K562 (cell line): ENCODE results near the gene MMUT. TPM values are rescaled to one million over a fixed set of nuclear protein-coding genes. Genes with fewer than 3 reads are reported as not detected.

ENCODE experiments used
- ATAC-seq: fragments of 200-7000 bp; cut with Tn5 transposase; 3 replicates; pipeline ENCODE4 v1.9.1; 2020; ENCODE audit warnings: moderate library complexity
- BruUV-seq: library from RNA; stranded (reverse); fragments of 400-500 nt; replicated peaks from 2 replicates; lab custom pipeline; 2021; lab: Mats Ljungman, UMichigan
- CTCF ChIA-PET: fragments of 300-600 bp; formaldehyde crosslinking; extraction: SDS; loops from one replicate; lab custom pipeline; 2021; ENCODE audit warnings: low intra/inter-chr PET ratio; lab: Yijun Ruan, JAX
- POLR2A ChIA-PET: fragments of 300-600, 350-650 bp; sonication (Branson Sonifier 250); formaldehyde crosslinking; extraction: SDS; loops from one replicate; lab custom pipeline; 2021; ENCODE audit warnings: antibody characterized with exemption, inconsistent platforms; lab: Yijun Ruan, JAX
- DNase-seq, 4 experiments: peaks; one replicate each; pipeline versions ENCODE4 v3.0.0 to v3.0.0-alpha.2; 2011 to 2018; ENCODE audit warnings: low spot score in 3 of 4, mixed read lengths in 3 of 4; ENCODE audit errors: extremely low read depth in 1 of 4
- FAIRE-seq: peaks from 2 replicates; lab custom pipeline; 2011; peaks lifted over from hg19 to GRCh38; lab: Jason Lieb, UNC
- H2AFZ ChIP-seq: 2 replicates; pipeline ENCODE4 v1.6.0; 2011; ENCODE audit warnings: low read depth, low read length, control low read depth, inconsistent platforms
- H3K27ac ChIP-seq: fragments of 200-600 bp; 3 replicates; pipeline ENCODE4 v1.8.0; 2011; ENCODE audit warnings: low read depth, mild to moderate bottlenecking, control low read depth, inconsistent platforms, low read length, moderate library complexity, mixed read lengths; ENCODE audit errors: extremely low read depth
- H3K27me3 ChIP-seq, 2 experiments: fragments of 300-600 bp in 1 of 2; 2 replicates in 1 of 2; 3 replicates in 1 of 2; pipeline versions ENCODE4 v1.6.0 to v1.8.0; 2011; ENCODE audit warnings: inconsistent platforms in 2 of 2, low read length in 2 of 2, mild to moderate bottlenecking in 1 of 2, mixed read lengths in 1 of 2, moderate library complexity in 1 of 2; ENCODE audit not compliant: control insufficient read depth in 2 of 2, insufficient read depth in 2 of 2
- H3K36me3 ChIP-seq: fragments of 300-600 bp; 3 replicates; pipeline ENCODE4 v1.8.0; 2011; ENCODE audit warnings: mild to moderate bottlenecking, low read length, inconsistent platforms; ENCODE audit not compliant: control insufficient read depth, insufficient read depth
- H3K4me1 ChIP-seq, 2 experiments: fragments of 200-600 bp in 1 of 2; replicated peaks in 1 of 2; 2 replicates in 1 of 2; 3 replicates in 1 of 2; pipeline versions ENCODE4 v1.5.1 to v1.8.0; 2011; ENCODE audit warnings: inconsistent platforms in 2 of 2, low read length in 2 of 2, mild to moderate bottlenecking in 1 of 2, mixed read lengths in 1 of 2, moderate library complexity in 1 of 2; ENCODE audit not compliant: control insufficient read depth in 2 of 2, insufficient read depth in 2 of 2
- H3K4me2 ChIP-seq: 2 replicates; pipeline ENCODE4 v1.6.1; 2011; ENCODE audit warnings: low read length, control low read depth, inconsistent platforms, mixed read lengths; ENCODE audit not compliant: insufficient read depth
- H3K4me3 ChIP-seq: fragments of 200-600 bp; sonication (generic), shearing (Covaris generic); 2 replicates; pipeline ENCODE4 v1.5.1; 2016; ENCODE audit warnings: control low read depth, inconsistent platforms
- H3K79me2 ChIP-seq: fragments of 200-600 bp; 3 replicates; pipeline ENCODE4 v1.8.0; 2011; ENCODE audit warnings: low read length, inconsistent platforms; ENCODE audit not compliant: control insufficient read depth, insufficient read depth
- H3K9ac ChIP-seq, 2 experiments: 2 replicates each; pipeline versions ENCODE4 v1.6.0 to v1.6.1; 2011; ENCODE audit warnings: low read depth in 2 of 2, low read length in 2 of 2, control low read depth in 1 of 2, inconsistent platforms in 1 of 2, mild to moderate bottlenecking in 1 of 2, mixed read lengths in 1 of 2; ENCODE audit not compliant: insufficient read depth in 1 of 2
- H3K9me1 ChIP-seq: one replicate; pipeline ENCODE4 v1.6.0; 2011; ENCODE audit warnings: inconsistent platforms, mild to moderate bottlenecking, low read length, moderate library complexity; ENCODE audit not compliant: control insufficient read depth, insufficient read depth
- H3K9me3 ChIP-seq: replicated peaks from 2 replicates; pipeline ENCODE4 v1.5.1; 2011; ENCODE audit warnings: low read depth, low read length, inconsistent platforms; ENCODE audit not compliant: control insufficient read depth, insufficient read depth
- H4K20me1 ChIP-seq: replicated peaks from 2 replicates; pipeline ENCODE4 v1.6.1; 2011; ENCODE audit warnings: low read length, inconsistent platforms, mixed read lengths; ENCODE audit not compliant: control insufficient read depth, insufficient read depth
- BACH1 ChIP-seq: fragments of 200-800 bp; sonication (Bioruptor generic); IDR thresholded peaks from 2 replicates; pipeline ENCODE4 v1.6.1; 2016; ENCODE audit warnings: missing genetic modification characterization, missing compliant biosample characterization
- BHLHE40 ChIP-seq: IDR thresholded peaks from 2 replicates; pipeline ENCODE4 v1.6.1; 2011; ENCODE audit warnings: low read length, improper control_type of control experiment
- CBFA2T2 ChIP-seq: fragments of 450-650 bp; conservative IDR thresholded peaks from 2 replicates; pipeline ENCODE4 v1.6.1; 2017; ENCODE audit warnings: mild to moderate bottlenecking
- CEBPZ ChIP-seq: fragments of 150-350 bp; IDR thresholded peaks from 2 replicates; pipeline ENCODE4 v1.6.1; 2014; ENCODE audit warnings: low read depth, mild to moderate bottlenecking, low read length, borderline replicate concordance
- EP400 ChIP-seq: fragments of 450-650 bp; IDR thresholded peaks from 2 replicates; pipeline ENCODE4 v1.6.1; 2017; ENCODE audit warnings: antibody characterized with exemption, mild to moderate bottlenecking, moderate library complexity
- FIP1L1 ChIP-seq: fragments of 200-400 bp; formaldehyde crosslinking; IDR thresholded peaks from 2 replicates; pipeline ENCODE4 v1.6.1; 2018; ENCODE audit warnings: mild to moderate bottlenecking, low read depth, low read length; ENCODE audit not compliant: poor library complexity, severe bottlenecking
- ILK ChIP-seq: fragments of 450-650 bp; IDR thresholded peaks from 2 replicates; pipeline ENCODE4 v1.6.1; 2016; ENCODE audit warnings: missing genetic modification characterization, low read depth, mild to moderate bottlenecking, missing compliant biosample characterization, moderate library complexity, borderline replicate concordance
- KLF16 ChIP-seq: IDR thresholded peaks from 2 replicates; pipeline ENCODE4 v1.6.1; 2016; ENCODE audit warnings: antibody characterized with exemption
- MLLT1 ChIP-seq, 2 experiments: fragments of 450-650 bp; IDR thresholded peaks; 2 replicates each; pipeline ENCODE4 v1.6.1; 2016
- PURB ChIP-seq: sonication (generic); formaldehyde crosslinking; IDR thresholded peaks from 2 replicates; pipeline ENCODE4 v1.9.0; 2021; ENCODE audit warnings: low read depth, mild to moderate bottlenecking, missing genetic modification reagents
- ZFPM2 ChIP-seq: fragments of 250-450 bp; sonication (Bioruptor Pico); IDR thresholded peaks from 2 replicates; pipeline ENCODE4 v1.5.1; 2022; ENCODE audit warnings: mild to moderate bottlenecking
- ZNF124 ChIP-seq: sonication (generic); formaldehyde crosslinking; IDR thresholded peaks from 2 replicates; pipeline ENCODE4 v1.8.1; 2022; ENCODE audit warnings: missing genetic modification reagents
- ZNF551 ChIP-seq: fragments of 250-450 bp; sonication (Bioruptor Pico); IDR thresholded peaks from 2 replicates; pipeline ENCODE4 v1.5.0; 2021; ENCODE audit warnings: mild to moderate bottlenecking, moderate library complexity
- WGBS: fragments of 100-300 bp; shearing (Covaris generic); methylation state at CpG from one replicate; pipeline ENCODE4 v1.1.6; 2016; ENCODE audit warnings: low coverage, mixed read lengths; ENCODE audit not compliant: insufficient coverage; ENCODE audit errors: missing lambda C conversion rate; 5-methylcytosine and 5-hydroxymethylcytosine counted together
- in situ Hi-C: fragments of 300-500 bp; cut with MboI; formaldehyde crosslinking; loops from 4 replicates; pipeline ENCODE4 v1.15.0; 2018; ENCODE audit warnings: inconsistent platforms, mixed read lengths
- intact Hi-C: fragments of 100-400 bp; cut with micrococcal nuclease; formaldehyde crosslinking; loops from 2 replicates; pipeline ENCODE4 v1.14.2; 2022
- polyA plus RNA-seq, 8 experiments: library from polyadenylated mRNA; depleted of rRNA in 4 of 8; stranded (reverse) in 5 of 8; unstranded in 3 of 8; fragments of >200 nt; fragmentation: Nextera tagmentation in 2 of 8; fragmentation: Illumina TruSeq in 1 of 8; extraction: Ambion mirVana in 2 of 8; extraction: Trizol in 1 of 8; gene quantifications; 2 replicates each; pipeline versions ENCODE4 v1.2.1 to v1.2.3, GENCODE V29; 2011 to 2014; ENCODE audit warnings: inconsistent platforms in 1 of 8, missing spikeins in 1 of 8
- total RNA-seq, 7 experiments: library from RNA; depleted of rRNA in 6 of 7; stranded (reverse); fragments of >200 nt in 6 of 7; fragmentation: Illumina TruSeq in 2 of 7; extraction: Trizol in 2 of 7; gene quantifications; 2 replicates each; pipeline versions ENCODE4 v1.2.1 to v1.2.3, GENCODE V29; 2011 to 2021; ENCODE audit warnings: low replicate concordance in 1 of 7

The MMUT gene
- total and polyA plus RNA-seq, 9 of the 15 experiments (the other 6 are each of a cell fraction or from before 2014, with no cell fraction given): 7.1 to 26.4 (median 16.0) TPM

- H3K79me2 ChIP-seq: no peaks in the 10 kb centered on the region
- in situ Hi-C loops: no loop called here
- no peaks in the 10 kb centered on the region; a peak in 1 of 5 replicates for H3K27me3 ChIP-seq
- H3K9me3 ChIP-seq: no peaks in the 10 kb centered on the region
- no peak overlapping the region for H2AFZ ChIP-seq
- no TSS peak for BruUV-seq
- H3K4me1 ChIP-seq: no peaks in the 10 kb centered on the region
- no peak overlapping the region for H3K4me2 ChIP-seq
- TF ChIP-seq ZFPM2 (CRISPR knock-in tag) (no peak), CBFA2T2 (no peak), PURB (CRISPR knock-in tag) (no peak), ILK (tag) (no peak)
- 0% methylated on average over 1 of the region's 1 CpG for WGBS
- H3K27ac ChIP-seq: no peak overlapping the region
- no peak overlapping the region for H3K9ac ChIP-seq
- ChIA-PET CTCF (no interaction called here), POLR2A (no interaction called here)
- no peaks in the 10 kb centered on the region for H3K36me3 ChIP-seq
- intact Hi-C loops: no loop called here
- DNase-seq: no peak
- H3K4me3 ChIP-seq: no peak overlapping the region
- no peaks in the 10 kb centered on the region for H4K20me1 ChIP-seq
- no peak for ATAC-seq
- H3K9me1 ChIP-seq: no peaks in the 10 kb centered on the region
- no peak for FAIRE-seq
Measured at GRCh38 chr6:49415358-49415757, 47.7 kb downstream of the MMUT start.

- ChIA-PET CTCF (no interaction called here), POLR2A (interaction anchor here (0.8 to 1.2 kb wide), 2 partner anchors 12 kb away, joined by 3 to 4 read pairs; no protein-coding TSS in a partner anchor)
- no TSS peak for BruUV-seq
- H3K9ac ChIP-seq: no peak overlapping the region
- no peaks in the 10 kb centered on the region for H4K20me1 ChIP-seq
- 0% methylated on average over 3 of the region's 3 CpGs for WGBS
- in situ Hi-C loops (no loop called here), intact Hi-C loops (loop anchor here (1.0 kb wide), 1 partner anchor 1622 kb away; no protein-coding TSS in a partner anchor)
- DNase-seq: no peak
- H3K4me2 ChIP-seq: no peak overlapping the region
- no peak overlapping the region for H2AFZ ChIP-seq
- ATAC-seq: no peak
- H3K36me3 ChIP-seq: no peaks in the 10 kb centered on the region
- H3K4me3 ChIP-seq: no peak overlapping the region
- H3K4me1 ChIP-seq: no peaks in the 10 kb centered on the region
- FAIRE-seq: no peak
- H3K9me1 ChIP-seq: no peaks in the 10 kb centered on the region
- no peak overlapping the region for H3K27ac ChIP-seq
- H3K27me3 ChIP-seq: no peaks in the 10 kb centered on the region
- no peaks in the 10 kb centered on the region for H3K9me3 ChIP-seq
- H3K79me2 ChIP-seq: no peaks in the 10 kb centered on the region
- TF ChIP-seq EP400: no peak
- no peak for TF ChIP-seq BHLHE40
- no peak for TF ChIP-seq FIP1L1
- TF ChIP-seq CEBPZ: no peak
- no peak for TF ChIP-seq ZNF551 (CRISPR knock-in tag)
- TF ChIP-seq BACH1 (tag): no peak
- no peak for TF ChIP-seq PURB (CRISPR knock-in tag)
- no peak for TF ChIP-seq MLLT1 (IDR thresholded peaks at IDR 0.05)
- no peak for TF ChIP-seq KLF16
- no peak for TF ChIP-seq ZNF124 (CRISPR knock-in tag)
Measured at GRCh38 chr6:49410564-49410963, 52.5 kb downstream of the MMUT start.
